GM12892 (cell line): ENCODE measurements around the gene SCARB2.

ENCODE experiments used
- DNase-seq: peaks from one replicate; pipeline ENCODE4 v3.0.0; 2011; ENCODE audit not compliant: insufficient read length
- FAIRE-seq: peaks from 2 replicates; lab custom pipeline; 2011; peaks lifted over from hg19 to GRCh38; lab: Jason Lieb, UNC
- POLR2A ChIP-seq: IDR thresholded peaks from 2 replicates; pipeline ENCODE4 v1.6.1; 2011; ENCODE audit warnings: low read depth, low read length, control low read depth
- POLR2AphosphoS5 ChIP-seq: IDR thresholded peaks from 2 replicates; pipeline ENCODE4 v1.6.1; 2011; ENCODE audit warnings: low read depth, low read length, control low read depth
- TAF1 ChIP-seq: IDR thresholded peaks from 2 replicates; pipeline ENCODE4 v1.6.1; 2011; ENCODE audit warnings: low read depth, mild to moderate bottlenecking, control low read depth, low read length, borderline replicate concordance

SCARB2 gene

GRCh38 chr4:76205476-76205875 lies 8.1 kb downstream of the SCARB2 start:
- no peak for DNase-seq
- TF ChIP-seq POLR2A (no peak), TAF1 (no peak), POLR2AphosphoS5 (no peak)
- FAIRE-seq = no peak

DNA sequence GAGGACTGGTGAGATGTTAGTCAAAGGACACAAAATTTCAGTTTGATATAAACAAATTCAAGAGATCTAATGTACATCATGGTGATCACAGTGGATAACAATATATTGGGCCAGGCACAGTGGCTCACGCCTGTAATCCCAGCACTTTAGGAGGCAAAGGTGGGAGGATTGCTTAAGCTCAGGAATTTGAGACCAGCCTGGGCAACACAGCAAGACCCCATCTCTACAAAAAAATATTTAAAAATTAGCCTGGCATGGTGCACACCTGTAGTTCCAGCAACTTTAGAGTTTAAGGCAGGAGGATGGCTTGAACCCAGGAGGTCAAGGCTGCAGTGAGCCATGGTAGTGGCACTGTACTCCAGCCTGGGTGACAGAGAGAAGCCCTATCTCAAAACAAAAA lies 8.7 kb downstream of the SCARB2 start:
- FAIRE-seq = no peak
- no peak for DNase-seq
- TF ChIP-seq TAF1 (no peak), POLR2A (no peak), POLR2AphosphoS5 (no peak)

- FAIRE-seq (no peak), DNase-seq (no peak)
- TF ChIP-seq POLR2A (no peak), TAF1 (no peak), POLR2AphosphoS5 (no peak)
Observed at GRCh38 chr4:76203541-76203940, 10.1 kb downstream of the SCARB2 start.

GRCh38 chr4:76201276-76201675 lies 12.3 kb downstream of the SCARB2 start:
- no peak for DNase-seq
- no peak for FAIRE-seq

DNA sequence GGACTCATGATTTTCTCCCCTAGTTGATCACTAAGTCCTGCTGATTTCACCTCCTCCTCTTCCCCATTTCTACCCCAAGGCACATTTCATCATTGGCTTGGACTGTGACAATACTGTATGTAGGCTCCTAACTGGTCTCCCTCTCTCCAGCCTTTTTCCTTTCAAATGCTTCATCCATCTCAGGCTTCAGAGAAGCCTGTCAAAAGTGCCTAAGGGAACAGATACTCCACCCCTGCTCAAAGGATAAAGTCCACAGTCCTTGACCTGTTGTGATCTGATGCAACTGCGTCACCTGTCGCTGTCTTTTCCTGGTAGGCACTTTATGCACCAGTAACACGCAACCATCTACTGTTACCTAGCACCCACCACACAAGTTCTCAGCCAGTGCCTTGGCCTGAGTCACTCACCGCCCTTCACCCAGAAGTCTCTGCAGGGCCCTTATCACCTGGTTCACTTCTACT lies 12.8 kb downstream of the SCARB2 start:
- no peak for TF ChIP-seq POLR2AphosphoS5
- TF ChIP-seq TAF1 = no peak
- no peak for TF ChIP-seq POLR2A
- FAIRE-seq = no peak
- no peak for DNase-seq

More at GRCh38 chr4:76201276-76201675, 12.3 kb downstream of the SCARB2 start:
- TF ChIP-seq POLR2AphosphoS5 = no peak
- no peak for TF ChIP-seq TAF1
- TF ChIP-seq POLR2A = no peak

- peak; percentile 26 for DNase-seq
- TF ChIP-seq TAF1 = no peak
- 0 out of 2 replicates have a peak, but pooled peaks have one; percentile 51 for TF ChIP-seq POLR2AphosphoS5
- TF ChIP-seq POLR2A = no peak
- peak; percentile 70 for FAIRE-seq
Observed at GRCh38 chr4:76199664-76200211, 13.9 kb downstream of the SCARB2 start.

DNA sequence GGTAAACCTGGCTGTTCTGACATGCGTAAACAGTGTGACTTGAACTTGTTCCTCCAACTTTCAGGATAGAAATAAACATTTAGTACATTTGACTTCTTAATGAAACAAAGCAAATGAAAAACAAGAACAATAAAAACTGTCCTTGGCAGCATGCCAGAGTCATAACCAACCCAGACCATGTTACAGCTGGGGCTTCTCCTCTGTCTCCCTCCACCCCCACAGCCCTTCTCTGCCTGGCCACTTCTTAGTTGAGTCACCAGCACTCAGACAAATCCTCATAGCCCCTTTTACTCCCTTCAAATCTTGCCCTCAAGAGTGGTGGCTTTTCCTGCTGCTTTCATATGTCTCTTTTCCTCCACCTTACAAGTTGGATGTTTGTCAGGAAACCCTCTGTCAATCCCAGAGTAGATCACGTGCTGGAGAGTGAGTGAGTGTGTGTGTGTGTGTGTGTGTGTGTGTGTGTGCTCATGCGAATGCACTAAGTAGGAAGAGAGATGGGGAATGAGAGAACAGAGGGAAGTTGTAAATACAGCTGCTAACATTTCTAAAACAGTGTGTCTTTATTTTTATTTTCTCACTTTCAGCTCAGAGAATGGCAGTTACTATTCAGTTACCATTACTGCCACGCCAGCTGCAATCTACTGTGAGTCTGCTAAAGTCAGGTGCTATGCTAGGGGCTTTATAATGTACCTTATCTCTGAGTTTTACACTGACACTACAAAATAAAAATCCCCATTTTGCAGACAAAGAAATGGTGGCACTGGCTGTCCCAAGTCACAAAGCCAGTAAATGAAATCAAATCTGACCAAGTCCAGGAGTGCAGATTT lies 15.0 kb downstream of the SCARB2 start:
- TF ChIP-seq POLR2AphosphoS5 (no peak), POLR2A (no peak), TAF1 (no peak)
- no peak for DNase-seq
- FAIRE-seq = peak; percentile 90

DNA sequence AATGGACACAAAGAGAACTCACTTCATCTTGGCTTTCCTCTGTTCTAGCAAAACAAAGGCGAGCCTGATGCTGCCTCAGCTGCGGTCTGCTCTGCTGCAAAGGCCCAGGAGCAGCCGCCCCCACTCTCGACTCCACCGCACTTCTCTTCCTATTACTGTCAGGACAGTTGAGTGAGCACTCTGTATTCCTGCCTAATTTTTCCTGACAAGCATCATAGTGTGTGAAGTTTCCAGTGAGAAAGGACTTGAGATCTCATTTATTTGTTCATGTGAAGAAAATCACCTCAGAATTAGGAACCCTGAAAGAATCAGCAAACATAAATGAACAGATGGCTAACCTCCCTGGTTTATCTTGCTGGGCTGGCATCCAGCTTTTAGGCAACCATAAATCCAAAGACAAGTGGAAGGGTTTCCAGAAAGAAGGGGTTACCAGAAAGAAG lies 15.6 kb downstream of the SCARB2 start:
- FAIRE-seq (no peak), DNase-seq (no peak)
- TF ChIP-seq TAF1 (no peak), POLR2A (no peak), POLR2AphosphoS5 (no peak)

DNA sequence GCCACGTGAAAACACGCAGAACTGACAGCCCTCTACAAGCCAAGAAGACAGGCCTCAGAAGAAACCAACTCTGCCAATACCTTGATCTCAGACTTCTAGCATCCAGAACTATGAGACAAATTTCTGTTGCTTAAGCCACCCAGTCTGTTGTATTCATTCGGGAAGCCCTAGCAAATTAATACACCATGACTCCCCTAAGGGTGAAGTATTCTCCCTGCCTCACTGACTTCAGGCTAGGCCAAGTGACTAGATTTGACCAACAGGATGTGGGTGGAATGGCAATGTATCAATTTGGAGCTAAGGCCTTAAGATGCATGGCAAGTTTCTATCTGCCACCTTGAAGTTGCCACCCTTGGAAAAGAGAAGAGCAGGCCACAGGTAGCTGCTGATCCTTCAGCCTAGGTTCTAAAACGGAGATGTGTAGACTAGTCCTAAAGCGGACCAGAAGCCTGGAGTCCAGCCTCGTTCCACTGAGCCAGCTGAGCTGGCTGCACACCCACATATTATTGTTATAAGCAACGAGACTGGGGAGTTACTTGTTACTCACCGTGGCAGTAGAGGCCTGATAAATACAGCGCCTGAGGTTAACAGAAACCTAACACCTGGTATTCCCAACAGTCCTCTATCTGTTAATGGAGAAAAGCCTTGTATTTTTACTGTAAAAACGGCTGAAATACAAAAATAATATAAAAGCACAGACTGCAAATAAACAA lies 16.4 kb downstream of the SCARB2 start:
- no peak for TF ChIP-seq POLR2AphosphoS5
- no peak for TF ChIP-seq TAF1
- TF ChIP-seq POLR2A = no peak
- FAIRE-seq = peak; percentile 74
- DNase-seq = no peak

- no peak for DNase-seq
- no peak for FAIRE-seq
- no peak for TF ChIP-seq POLR2AphosphoS5
Observed at GRCh38 chr4:76196376-76196775, 17.2 kb downstream of the SCARB2 start.

DNA sequence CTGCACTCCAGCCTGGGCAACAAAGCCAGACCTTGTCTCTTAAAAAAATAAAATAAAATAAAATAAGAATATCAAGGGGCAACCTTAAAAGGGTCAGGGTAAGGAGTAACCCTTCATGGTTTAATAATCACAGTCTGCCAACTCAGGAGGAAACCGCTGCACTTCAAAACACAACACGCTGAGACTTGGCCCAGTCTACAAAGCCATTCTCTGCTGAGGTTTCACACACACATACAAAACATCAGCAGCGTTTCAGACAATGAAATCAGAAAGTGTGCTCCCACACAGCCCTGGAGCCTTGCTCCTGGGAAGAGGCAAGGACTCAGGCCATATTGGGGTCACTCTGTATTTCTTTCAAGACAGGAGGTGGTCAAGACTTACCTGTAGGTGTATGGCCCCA lies 18.3 kb downstream of the SCARB2 start:
- no peak for DNase-seq
- FAIRE-seq = no peak
- TF ChIP-seq POLR2A = no peak
- no peak for TF ChIP-seq POLR2AphosphoS5
- no peak for TF ChIP-seq TAF1
